Ovary (tissue), 9 donors: ENCODE measurements around the gene ZFHX2. TPM values are rescaled to one million over a fixed set of nuclear protein-coding genes. Genes with fewer than 3 reads are reported as not detected.
A peak's percentile ranks its signal among the peaks of the same experiment; 100 is the strongest.

ENCODE experiments used
- DNase-seq, 5 donors: peaks; one replicate each; pipeline ENCODE4 v3.0.0-alpha.2; 2019 to 2020
- H3K27ac ChIP-seq, 2 donors: fragments of 200-600 bp; one replicate each; pipeline versions ENCODE4 v1.5.1 to v1.8.0; 2019 to 2022
- H3K27me3 ChIP-seq: fragments of 200-600 bp; one replicate; pipeline ENCODE4 v1.8.0; 2022
- H3K36me3 ChIP-seq: fragments of 200-600 bp; sonication (generic); one replicate; pipeline ENCODE4 v1.5.1; 2019
- H3K4me1 ChIP-seq: one replicate; pipeline ENCODE4 v1.8.1; 2013; ENCODE audit warnings: mild to moderate bottlenecking, moderate library complexity; ENCODE audit not compliant: insufficient read depth
- H3K4me3 ChIP-seq: fragments of 200-600 bp; sonication (generic); one replicate; pipeline ENCODE4 v1.5.1; 2017
- H3K9me3 ChIP-seq, 2 donors: fragments of 200-600 bp in 1 of 2; sonication (generic) in 1 of 2; one replicate each; pipeline versions ENCODE4 v1.5.1 to v1.8.1; 2013 to 2019; ENCODE audit warnings: mild to moderate bottlenecking in 1 of 2, moderate library complexity in 1 of 2
- CTCF ChIP-seq, 3 donors: fragments of 450-650 bp in 2 of 3; fragments of 200-600 bp in 1 of 3; IDR thresholded peaks; one replicate each; pipeline versions ENCODE4 v1.5.1 to v1.8.0; 2016 to 2022; ENCODE audit warnings: antibody characterized with exemption in 3 of 3, mild to moderate bottlenecking in 1 of 3
- EP300 ChIP-seq: sonication (generic); formaldehyde crosslinking; IDR thresholded peaks from one replicate; pipeline ENCODE4 v1.6.1; 2017; ENCODE audit warnings: antibody characterized with exemption
- POLR2A ChIP-seq: fragments of 450-650 bp; IDR thresholded peaks from one replicate; pipeline ENCODE4 v1.6.1; 2017; ENCODE audit warnings: antibody characterized with exemption, mild to moderate bottlenecking, moderate library complexity
- WGBS, 3 donors: extraction: QIAGEN DNeasy Blood & Tissue Kit in 1 of 3; methylation state at CpG; one replicate each; pipeline versions ENCODE4 v1.1.5 to v1.1.7; 2013 to 2017; 5-methylcytosine and 5-hydroxymethylcytosine counted together
- intact Hi-C, 4 donors: fragments of 100-400 bp; cut with DNase I; formaldehyde crosslinking; loops; one replicate each; pipeline versions ENCODE4 v1.11.0 to v1.15.1; 2022 to 2023
- polyA plus RNA-seq, 2 donors: library from polyadenylated mRNA; stranded (reverse); fragments of 200-250 nt in 1 of 2; fragments of 350-450 nt in 1 of 2; fragmentation: Illumina TruSeq in 1 of 2; extraction: RNeasy Lipid Tissue Mini Kit (QIAGEN cat#74804) in 1 of 2; gene quantifications; one replicate each; pipeline ENCODE4 v1.2.3, GENCODE V29; 2013 to 2014
- total RNA-seq, 7 donors: library from RNA; depleted of rRNA in 2 of 7; stranded (reverse); fragments of >200 nt in 2 of 7; fragmentation: NEBNext Ultra II Directional in 3 of 7; extraction: Animal tissue kit (Norgen Biotek cat#: 25700) in 3 of 7; gene quantifications; one replicate each; pipeline versions ENCODE4 v1.1.0 to v1.2.4, GENCODE V29; 2016 to 2023
- donor health status: DM: no; HTN: no; CAD: no; lungs with moderate emphysema.
- donor health status: DM: no; HTN: no; CAD: no.
- donor health status: Bipolar disorder and iron deficiency.
- donor health status: DM: yes; HTN: yes; CAD: no.
- donor health status: DM: no; HTN: no; CAD: no.
- donor health status: DM: yes; HTN: yes; CAD: no.

ZFHX2 gene
- total and polyA plus RNA-seq, 9 donors: 0.34 to 2.3 (median 1.1) TPM

GRCh38 chr14:23580948-23581281 is 29.4 kb upstream of the ZFHX2 start:
- intact Hi-C loops: no loop called here
- WGBS, 3 donors: 83 to 89% (median 84%) methylated on average over 6 to 8 of the region's 8 CpGs
- Histone ChIP-seq H3K9me3 (no peaks in the 10 kb centered on the region), H3K4me3 (no peak overlapping the region), H3K36me3 (no peaks in the 10 kb centered on the region), H3K27me3 (no peaks in the 10 kb centered on the region), H3K27ac (no peak overlapping the region), H3K4me1 (no peaks in the 10 kb centered on the region)
- TF ChIP-seq CTCF (IDR thresholded peaks at IDR 0.05) (no peak), EP300 (no peak), POLR2A (no peak)
- DNase-seq: no peak

GRCh38 chr14:23580152-23580926 is 28.8 kb upstream of the ZFHX2 start:
- DNase-seq: peak in 1 of 5 donors; percentile 30
- H3K4me1 ChIP-seq: peaks cover 1% of the 10 kb centered on the region
- H3K9me3 ChIP-seq: no peaks in the 10 kb centered on the region
- H3K27ac ChIP-seq: no peak overlapping the region
- intact Hi-C loops: no loop called here
- no peaks in the 10 kb centered on the region for H3K27me3 ChIP-seq
- H3K36me3 ChIP-seq: no peaks in the 10 kb centered on the region
- 84 to 88% (median 86%) methylated on average over 24 of the region's 24 CpGs for WGBS, 3 donors
- TF ChIP-seq POLR2A (no peak), EP300 (no peak), CTCF (IDR thresholded peaks at IDR 0.05) (no peak)
- H3K4me3 ChIP-seq: no peak overlapping the region

GRCh38 chr14:23579739-23580138 is 28.2 kb upstream of the ZFHX2 start:
- DNase-seq: no peak
- no peaks in the 10 kb centered on the region for H3K9me3 ChIP-seq
- intact Hi-C loops: no loop called here
- TF ChIP-seq POLR2A: no peak
- TF ChIP-seq CTCF (IDR thresholded peaks at IDR 0.05): no peak
- TF ChIP-seq EP300: no peak
- no peaks in the 10 kb centered on the region for H3K27me3 ChIP-seq
- no peak overlapping the region for H3K4me3 ChIP-seq
- no peak overlapping the region for H3K27ac ChIP-seq
- no peaks in the 10 kb centered on the region for H3K36me3 ChIP-seq
- peaks cover 1% of the 10 kb centered on the region for H3K4me1 ChIP-seq

- whole genome bisulfite sequencing, 3 donors: 22 to 36% (median 34%) methylated on average over 3 of the region's 3 CpGs
- peak in 1 of 5 donors; percentile 31 for DNase-seq
- intact Hi-C loops: no loop called here
- H3K36me3 ChIP-seq: no peaks in the 10 kb centered on the region
- peaks cover 1% of the 10 kb centered on the region for H3K4me1 ChIP-seq
- H3K4me3 ChIP-seq: no peak overlapping the region
- H3K27ac ChIP-seq: no peak overlapping the region
- TF ChIP-seq CTCF (IDR thresholded peaks at IDR 0.05): no peak
- TF ChIP-seq EP300: no peak
- TF ChIP-seq POLR2A: no peak
- no peaks in the 10 kb centered on the region for H3K9me3 ChIP-seq
- no peaks in the 10 kb centered on the region for H3K27me3 ChIP-seq
Observed at GRCh38 chr14:23579311-23579630, 27.7 kb upstream of the ZFHX2 start.
